Measurements from ENCODE around the gene CADM4.

CADM4 gene

GRCh38 chr19:43668406-43669109 lies 28.9 kb upstream of the CADM4 start:
- Histone ChIP-seq H3K18ac (ENCODE audit: low read depth in 1 of 2, low read length in 2 of 2) (peak overlapping the region; percentile 69 to 71), H3K9ac (ENCODE audit: low read length) (peak overlapping the region; percentile 99), H3K23ac (ENCODE audit: low read length in 2 of 2) (no peak overlapping the region), H2AFZ (ENCODE audit: low read depth, low read length) (no peak overlapping the region), H3K27me3 (ENCODE audit: control insufficient read depth in 1 of 2, insufficient read depth in 1 of 2, low read length in 2 of 2) (no peaks in the 10 kb centered on the region), H2BK12ac (ENCODE audit: low read length in 2 of 2) (peak overlapping the region in 1 of 2 experiments; percentile 45), H3K4ac (ENCODE audit: low read depth in 1 of 2, low read length in 2 of 2) (peak overlapping the region; percentile 57 to 60), H2AK5ac (ENCODE audit: low read length, severe bottlenecking) (no peak overlapping the region), H3K14ac (ENCODE audit: low read length in 2 of 2) (no peak overlapping the region), H3K79me1 (replicated peaks; ENCODE audit: low read length, poor library complexity, severe bottlenecking) (peaks cover 15% of the 10 kb centered on the region), H3K4me3 (ENCODE audit: insufficient read depth in 1 of 2, low read depth in 1 of 2, low read length in 2 of 2) (peak overlapping the region; percentile 66 to 99), H4K91ac (ENCODE audit: low read length) (no peak overlapping the region), H2BK15ac (ENCODE audit: low read depth, poor library complexity, severe bottlenecking) (no peak overlapping the region), H3K27ac (ENCODE audit: low read length, poor library complexity, severe bottlenecking) (peak overlapping the region; percentile 99), H3K4me1 (ENCODE audit: control insufficient read depth, insufficient read depth, low read depth, low read length) (peaks cover 12% of the 10 kb centered on the region), H3K36me3 (ENCODE audit: control insufficient read depth in 1 of 2, insufficient read depth in 2 of 2, low read depth in 1 of 2, low read length in 2 of 2) (peaks cover 29 to 43% of the 10 kb centered on the region in 2 experiments), H4K8ac (ENCODE audit: low read length) (peak overlapping the region; percentile 45), H2BK5ac (ENCODE audit: low read depth, low read length, poor library complexity, severe bottlenecking) (peak overlapping the region; percentile 97), H3K4me2 (ENCODE audit: low read length, poor library complexity, severe bottlenecking) (peak overlapping the region; percentile 77), H3K9me3 (ENCODE audit: control insufficient read depth, low read length) (no peaks in the 10 kb centered on the region), H2BK120ac (ENCODE audit: low read depth, low read length) (peak overlapping the region; percentile 77)
- under 1% methylated on average over 41 of the region's 44 CpGs for WGBS
- DNase-seq, result peak; percentile 100

GRCh38 chr19:43667876-43668405 lies 28.3 kb upstream of the CADM4 start:
- 5% methylated on average over 29 of the region's 29 CpGs for WGBS
- H4K8ac ChIP-seq (ENCODE audit: low read length), result peak overlapping the region; percentile 53
- H3K36me3 ChIP-seq (ENCODE audit: control insufficient read depth in 1 of 2, insufficient read depth in 2 of 2, low read depth in 1 of 2, low read length in 2 of 2), result peaks cover 35 to 49% of the 10 kb centered on the region in 2 experiments
- H3K79me1 ChIP-seq (replicated peaks; ENCODE audit: low read length, poor library complexity, severe bottlenecking), result peaks cover 19% of the 10 kb centered on the region
- H3K27me3 ChIP-seq (ENCODE audit: control insufficient read depth in 1 of 2, insufficient read depth in 1 of 2, low read length in 2 of 2), result no peaks in the 10 kb centered on the region
- H2AK5ac ChIP-seq (ENCODE audit: low read length, severe bottlenecking), result peak overlapping the region; percentile 27
- peak overlapping the region; percentile 84 for H3K9ac ChIP-seq (ENCODE audit: low read length)
- no peak overlapping the region for H3K23ac ChIP-seq (ENCODE audit: low read length in 2 of 2)
- H3K4me3 ChIP-seq (ENCODE audit: insufficient read depth in 1 of 2, low read depth in 1 of 2, low read length in 2 of 2), result peak overlapping the region; percentile 40 to 87
- peak overlapping the region; percentile 11 for H4K91ac ChIP-seq (ENCODE audit: low read length)
- H3K4me2 ChIP-seq (ENCODE audit: low read length, poor library complexity, severe bottlenecking), result peak overlapping the region; percentile 78
- no peak overlapping the region for H2BK5ac ChIP-seq (ENCODE audit: low read depth, low read length, poor library complexity, severe bottlenecking)
- no peaks in the 10 kb centered on the region for H3K9me3 ChIP-seq (ENCODE audit: control insufficient read depth, low read length)
- H2BK120ac ChIP-seq (ENCODE audit: low read depth, low read length), result no peak overlapping the region
- H2BK15ac ChIP-seq (ENCODE audit: low read depth, poor library complexity, severe bottlenecking), result peak overlapping the region; percentile 37
- no peak overlapping the region for H2AFZ ChIP-seq (ENCODE audit: low read depth, low read length)
- DNase-seq, result no peak
- no peak overlapping the region for H3K14ac ChIP-seq (ENCODE audit: low read length in 2 of 2)
- no peak overlapping the region for H2BK12ac ChIP-seq (ENCODE audit: low read length in 2 of 2)
- peak overlapping the region in 1 of 2 experiments; percentile 35 for H3K4ac ChIP-seq (ENCODE audit: low read depth in 1 of 2, low read length in 2 of 2)
- H3K18ac ChIP-seq (ENCODE audit: low read depth in 1 of 2, low read length in 2 of 2), result peak overlapping the region in 1 of 2 experiments; percentile 37
- no peak overlapping the region for H3K27ac ChIP-seq (ENCODE audit: low read length, poor library complexity, severe bottlenecking)
- H3K4me1 ChIP-seq (ENCODE audit: control insufficient read depth, insufficient read depth, low read depth, low read length), result peaks cover 12% of the 10 kb centered on the region

- Histone ChIP-seq H3K14ac (ENCODE audit: low read length in 2 of 2) (no peak overlapping the region), H2AFZ (ENCODE audit: low read depth, low read length) (no peak overlapping the region), H2BK12ac (ENCODE audit: low read length in 2 of 2) (no peak overlapping the region), H3K9ac (ENCODE audit: low read length) (peak overlapping the region; percentile 84), H2BK15ac (ENCODE audit: low read depth, poor library complexity, severe bottlenecking) (no peak overlapping the region), H3K18ac (ENCODE audit: low read depth in 1 of 2, low read length in 2 of 2) (peak overlapping the region in 1 of 2 experiments; percentile 37), H3K4me2 (ENCODE audit: low read length, poor library complexity, severe bottlenecking) (no peak overlapping the region), H3K4me1 (ENCODE audit: control insufficient read depth, insufficient read depth, low read depth, low read length) (peaks cover 12% of the 10 kb centered on the region), H3K4ac (ENCODE audit: low read depth in 1 of 2, low read length in 2 of 2) (peak overlapping the region in 1 of 2 experiments; percentile 35), H2AK5ac (ENCODE audit: low read length, severe bottlenecking) (peak overlapping the region; percentile 27), H3K9me3 (ENCODE audit: control insufficient read depth, low read length) (no peaks in the 10 kb centered on the region), H3K36me3 (ENCODE audit: control insufficient read depth in 1 of 2, insufficient read depth in 2 of 2, low read depth in 1 of 2, low read length in 2 of 2) (peaks cover 40 to 56% of the 10 kb centered on the region in 2 experiments), H3K4me3 (ENCODE audit: insufficient read depth in 1 of 2, low read depth in 1 of 2, low read length in 2 of 2) (peak overlapping the region; percentile 40 to 87), H3K27ac (ENCODE audit: low read length, poor library complexity, severe bottlenecking) (no peak overlapping the region), H3K27me3 (ENCODE audit: control insufficient read depth in 1 of 2, insufficient read depth in 1 of 2, low read length in 2 of 2) (no peaks in the 10 kb centered on the region), H3K79me1 (replicated peaks; ENCODE audit: low read length, poor library complexity, severe bottlenecking) (peaks cover 21% of the 10 kb centered on the region), H2BK120ac (ENCODE audit: low read depth, low read length) (no peak overlapping the region), H4K91ac (ENCODE audit: low read length) (no peak overlapping the region), H4K8ac (ENCODE audit: low read length) (peak overlapping the region; percentile 53), H3K23ac (ENCODE audit: low read length in 2 of 2) (peak overlapping the region in 1 of 2 experiments; percentile 3), H2BK5ac (ENCODE audit: low read depth, low read length, poor library complexity, severe bottlenecking) (no peak overlapping the region)
- WGBS, result 63% methylated on average over 23 of the region's 26 CpGs
- DNase-seq, result no peak
Observed at GRCh38 chr19:43667126-43667875, 27.7 kb upstream of the CADM4 start.

- no peaks in the 10 kb centered on the region for H3K27me3 ChIP-seq (ENCODE audit: control insufficient read depth in 1 of 2, insufficient read depth in 1 of 2, low read length in 2 of 2)
- H3K4me1 ChIP-seq (ENCODE audit: control insufficient read depth, insufficient read depth, low read depth, low read length), result peaks cover 9% of the 10 kb centered on the region
- H3K36me3 ChIP-seq (ENCODE audit: control insufficient read depth in 1 of 2, insufficient read depth in 2 of 2, low read depth in 1 of 2, low read length in 2 of 2), result peaks cover 61 to 85% of the 10 kb centered on the region in 2 experiments
- H3K79me1 ChIP-seq (replicated peaks; ENCODE audit: low read length, poor library complexity, severe bottlenecking), result peaks cover 35% of the 10 kb centered on the region
- H3K18ac ChIP-seq (ENCODE audit: low read depth in 1 of 2, low read length in 2 of 2), result no peak overlapping the region
- no peak overlapping the region for H4K91ac ChIP-seq (ENCODE audit: low read length)
- H2BK5ac ChIP-seq (ENCODE audit: low read depth, low read length, poor library complexity, severe bottlenecking), result no peak overlapping the region
- H3K4me2 ChIP-seq (ENCODE audit: low read length, poor library complexity, severe bottlenecking), result no peak overlapping the region
- H3K27ac ChIP-seq (ENCODE audit: low read length, poor library complexity, severe bottlenecking), result no peak overlapping the region
- H2BK12ac ChIP-seq (ENCODE audit: low read length in 2 of 2), result no peak overlapping the region
- no peak overlapping the region for H2BK15ac ChIP-seq (ENCODE audit: low read depth, poor library complexity, severe bottlenecking)
- H3K14ac ChIP-seq (ENCODE audit: low read length in 2 of 2), result no peak overlapping the region
- 86% methylated on average over 7 of the region's 7 CpGs for WGBS
- H4K8ac ChIP-seq (ENCODE audit: low read length), result no peak overlapping the region
- H2AFZ ChIP-seq (ENCODE audit: low read depth, low read length), result no peak overlapping the region
- no peak overlapping the region for H2AK5ac ChIP-seq (ENCODE audit: low read length, severe bottlenecking)
- no peaks in the 10 kb centered on the region for H3K9me3 ChIP-seq (ENCODE audit: control insufficient read depth, low read length)
- H3K23ac ChIP-seq (ENCODE audit: low read length in 2 of 2), result no peak overlapping the region
- DNase-seq, result no peak
- no peak overlapping the region for H3K4me3 ChIP-seq (ENCODE audit: insufficient read depth in 1 of 2, low read depth in 1 of 2, low read length in 2 of 2)
- no peak overlapping the region for H2BK120ac ChIP-seq (ENCODE audit: low read depth, low read length)
- H3K9ac ChIP-seq (ENCODE audit: low read length), result no peak overlapping the region
- H3K4ac ChIP-seq (ENCODE audit: low read depth in 1 of 2, low read length in 2 of 2), result no peak overlapping the region
Observed at GRCh38 chr19:43664018-43664417, 24.4 kb upstream of the CADM4 start.

Data from mesenchymal stem cell (in vitro differentiated cells and primary cell).